PC-3 (cell line): ENCODE measurements around the gene ZMYND11. TPM values are rescaled to one million over a fixed set of nuclear protein-coding genes. Genes with fewer than 3 reads are reported as not detected.

Experiments
- ATAC-seq: fragments of 200-7000 bp; cut with Tn5 transposase; 2 replicates; pipeline ENCODE4 v1.9.1; 2020; ENCODE audit warnings: mild to moderate bottlenecking, moderate library complexity
- BruUV-seq: library from RNA; stranded (reverse); fragments of 400-500 nt; replicated peaks from 2 replicates; lab custom pipeline; 2021; lab: Mats Ljungman, UMichigan
- CTCF ChIA-PET: fragments of 300-600 bp; sonication (Branson Sonifier 250); formaldehyde crosslinking; loops from one replicate; lab custom pipeline; 2022; ENCODE audit warnings: antibody characterized with exemption; lab: Charles Lee
- POLR2A ChIA-PET: fragments of 300-600 bp; sonication (Branson Sonifier 250); formaldehyde crosslinking; loops from one replicate; lab custom pipeline; 2022; ENCODE audit warnings: antibody characterized with exemption; ENCODE audit not compliant: unreplicated experiment; lab: Charles Lee
- DNase-seq: peaks from one replicate; pipeline ENCODE4 v3.0.0-alpha.2; 2015
- H2AFZ ChIP-seq: fragments of 300-600 bp; sonication (generic); 2 replicates; pipeline ENCODE4 v1.6.0; 2016; ENCODE audit warnings: antibody characterized with exemption, low read length
- H3F3A ChIP-seq: fragments of 300-600 bp; sonication (generic); one replicate; pipeline ENCODE4 v1.6.0; 2017; ENCODE audit warnings: antibody characterized with exemption, low read length, control low read depth, mild to moderate bottlenecking; ENCODE audit not compliant: unreplicated experiment
- H3K27ac ChIP-seq: fragments of 300-600 bp; sonication (generic); 2 replicates; pipeline ENCODE4 v1.5.1; 2016; ENCODE audit warnings: mild to moderate bottlenecking, low read length
- H3K27me3 ChIP-seq: fragments of 300-600 bp; sonication (generic); 2 replicates; pipeline ENCODE4 v1.6.1; 2016; ENCODE audit warnings: low read length, mixed read lengths
- H3K36me3 ChIP-seq: fragments of 300-600 bp; sonication (generic); 2 replicates; pipeline ENCODE4 v1.6.1; 2016; ENCODE audit warnings: low read depth, mixed run types, low read length, mixed read lengths
- H3K4me1 ChIP-seq: fragments of 300-600 bp; sonication (generic); 2 replicates; pipeline ENCODE4 v1.5.1; 2016; ENCODE audit warnings: low read length; ENCODE audit not compliant: insufficient read depth
- H3K4me2 ChIP-seq: fragments of 300-600 bp; sonication (generic); 2 replicates; pipeline ENCODE4 v1.6.0; 2016; ENCODE audit warnings: low read length
- H3K4me3 ChIP-seq: fragments of 300-600 bp; sonication (generic); 2 replicates; pipeline ENCODE4 v1.5.1; 2016; ENCODE audit warnings: mild to moderate bottlenecking, low read length, mixed read lengths
- H3K79me2 ChIP-seq: fragments of 300-600 bp; sonication (generic); 2 replicates; pipeline ENCODE4 v1.6.1; 2017; ENCODE audit warnings: low read length, mixed read lengths
- H3K9ac ChIP-seq: fragments of 300-600 bp; sonication (generic); 2 replicates; pipeline ENCODE4 v1.6.0; 2016; ENCODE audit warnings: mild to moderate bottlenecking, low read length
- H3K9me2 ChIP-seq: fragments of 300-600 bp; sonication (generic); replicated peaks from 2 replicates; pipeline ENCODE4 v1.6.1; 2016; ENCODE audit warnings: mixed run types, low read length, mixed read lengths
- H3K9me3 ChIP-seq: fragments of 300-600 bp; sonication (generic); 2 replicates; pipeline ENCODE4 v1.6.1; 2016; ENCODE audit warnings: low read length, mixed read lengths
- H4K20me1 ChIP-seq: fragments of 300-600 bp; sonication (generic); 2 replicates; pipeline ENCODE4 v1.6.1; 2016; ENCODE audit warnings: low read length, mixed read lengths
- EZH2 ChIP-seq: fragments of 300-600 bp; sonication (generic); IDR thresholded peaks from one replicate; pipeline ENCODE4 v1.6.1; 2017; ENCODE audit warnings: antibody characterized with exemption, mild to moderate bottlenecking, low read length; ENCODE audit not compliant: unreplicated experiment
- EZH2phosphoT487 ChIP-seq: fragments of 300-600 bp; sonication (generic); IDR thresholded peaks from 2 replicates; pipeline ENCODE4 v1.6.1; 2018; ENCODE audit warnings: mild to moderate bottlenecking, antibody characterized with exemption, low read length, borderline replicate concordance
- intact Hi-C: fragments of 100-400 bp; cut with micrococcal nuclease; formaldehyde crosslinking; loops from 2 replicates; pipeline ENCODE4 v1.9.0; 2023
- total RNA-seq: library from RNA; depleted of rRNA; stranded (reverse); fragments of >200 nt; gene quantifications from 2 replicates; pipeline ENCODE4 v1.2.3, GENCODE V29; 2014
- TF ChIP-seq, protein P1 (sequence below): fragments of 300-600 bp; sonication (generic); conservative IDR thresholded peaks from 2 replicates; pipeline ENCODE4 v1.5.1; 2017; ENCODE audit warnings: antibody characterized with exemption, low read depth, mild to moderate bottlenecking, low read length

Gene ZMYND11
- total RNA-seq, 1 experiment from 2014 or later, result 17.1 TPM

DNA sequence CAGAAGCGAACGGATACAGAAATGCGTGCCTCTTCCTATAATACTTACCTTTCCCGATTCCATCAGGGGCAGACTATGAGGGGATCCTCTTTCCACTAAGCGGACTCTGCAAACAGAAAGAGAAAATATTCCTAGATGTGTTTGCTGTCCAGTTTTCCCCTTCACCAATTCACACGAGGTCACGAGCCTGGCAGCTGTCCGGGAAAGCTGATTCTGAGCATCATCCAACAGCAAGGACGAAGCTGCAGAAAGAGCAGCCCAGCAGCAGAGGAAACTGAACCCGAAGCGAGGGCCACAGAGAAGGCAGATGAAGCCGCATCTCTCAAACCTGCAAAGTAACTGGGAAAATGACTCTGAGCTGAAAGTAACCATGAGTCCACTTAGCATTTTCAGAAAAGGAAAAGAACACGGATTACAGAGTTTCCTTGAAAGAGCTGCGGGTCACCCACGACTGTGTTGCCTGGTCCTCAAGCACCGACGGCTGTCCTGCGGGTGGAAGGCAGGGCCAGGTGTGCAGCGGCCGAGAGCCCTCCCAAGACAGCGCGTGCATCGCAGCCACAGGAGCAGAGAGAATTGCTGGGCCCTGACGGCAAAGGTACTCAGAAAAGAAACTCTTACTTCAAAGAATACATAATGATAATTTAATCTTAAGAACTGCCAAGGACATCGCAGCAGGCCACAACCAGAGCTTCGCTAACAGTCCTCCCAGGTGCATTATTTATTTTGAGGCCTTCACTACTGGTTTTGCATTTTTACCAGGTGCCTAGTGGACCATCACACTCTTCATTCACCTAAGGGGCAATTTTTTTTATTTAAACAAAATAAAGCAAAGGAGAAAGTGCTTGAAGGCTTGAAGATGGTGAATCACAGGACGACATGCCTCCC, 153.3 kb downstream of the ZMYND11 start:
- ATAC-seq (no peak), DNase-seq (no peak)
- Histone ChIP-seq H3K9me3 (no peaks in the 10 kb centered on the region), H3K27ac (no peak overlapping the region), H3F3A (no peaks in the 10 kb centered on the region), H3K4me3 (no peak overlapping the region), H2AFZ (no peak overlapping the region), H3K79me2 (no peaks in the 10 kb centered on the region), H3K27me3 (no peaks in the 10 kb centered on the region), H4K20me1 (no peaks in the 10 kb centered on the region), H3K9ac (no peak overlapping the region), H3K4me1 (no peaks in the 10 kb centered on the region), H3K9me2 (no peaks in the 10 kb centered on the region), H3K4me2 (no peak overlapping the region), H3K36me3 (no peaks in the 10 kb centered on the region)
- ChIA-PET CTCF (no interaction called here), POLR2A (no interaction called here)
- BruUV-seq, result no TSS peak
- intact Hi-C loops, result no loop called here
- no peak for TF ChIP-seq EZH2
- no peak for TF ChIP-seq EZH2phosphoT487
- TF ChIP-seq, protein P1, sequence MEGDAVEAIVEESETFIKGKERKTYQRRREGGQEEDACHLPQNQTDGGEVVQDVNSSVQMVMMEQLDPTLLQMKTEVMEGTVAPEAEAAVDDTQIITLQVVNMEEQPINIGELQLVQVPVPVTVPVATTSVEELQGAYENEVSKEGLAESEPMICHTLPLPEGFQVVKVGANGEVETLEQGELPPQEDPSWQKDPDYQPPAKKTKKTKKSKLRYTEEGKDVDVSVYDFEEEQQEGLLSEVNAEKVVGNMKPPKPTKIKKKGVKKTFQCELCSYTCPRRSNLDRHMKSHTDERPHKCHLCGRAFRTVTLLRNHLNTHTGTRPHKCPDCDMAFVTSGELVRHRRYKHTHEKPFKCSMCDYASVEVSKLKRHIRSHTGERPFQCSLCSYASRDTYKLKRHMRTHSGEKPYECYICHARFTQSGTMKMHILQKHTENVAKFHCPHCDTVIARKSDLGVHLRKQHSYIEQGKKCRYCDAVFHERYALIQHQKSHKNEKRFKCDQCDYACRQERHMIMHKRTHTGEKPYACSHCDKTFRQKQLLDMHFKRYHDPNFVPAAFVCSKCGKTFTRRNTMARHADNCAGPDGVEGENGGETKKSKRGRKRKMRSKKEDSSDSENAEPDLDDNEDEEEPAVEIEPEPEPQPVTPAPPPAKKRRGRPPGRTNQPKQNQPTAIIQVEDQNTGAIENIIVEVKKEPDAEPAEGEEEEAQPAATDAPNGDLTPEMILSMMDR, result no peak

GRCh38 chr10:289581-289980, 154.3 kb downstream of the ZMYND11 start:
- H3K36me3 ChIP-seq, result no peaks in the 10 kb centered on the region
- no peak for DNase-seq
- H3K4me3 ChIP-seq, result no peak overlapping the region
- H2AFZ ChIP-seq, result no peak overlapping the region
- TF ChIP-seq EZH2 (no peak), EZH2phosphoT487 (no peak)
- TF ChIP-seq, protein P1, result no peak
- H3K9me2 ChIP-seq, result no peaks in the 10 kb centered on the region
- H3K79me2 ChIP-seq, result no peaks in the 10 kb centered on the region
- no peak overlapping the region for H3K4me2 ChIP-seq
- no peaks in the 10 kb centered on the region for H3K27me3 ChIP-seq
- intact Hi-C loops, result no loop called here
- ChIA-PET POLR2A (no interaction called here), CTCF (no interaction called here)
- no peak overlapping the region for H3K9ac ChIP-seq
- no peaks in the 10 kb centered on the region for H3F3A ChIP-seq
- no TSS peak for BruUV-seq
- H4K20me1 ChIP-seq, result no peaks in the 10 kb centered on the region
- no peaks in the 10 kb centered on the region for H3K4me1 ChIP-seq
- H3K27ac ChIP-seq, result no peak overlapping the region
- no peaks in the 10 kb centered on the region for H3K9me3 ChIP-seq
- ATAC-seq, result no peak
